Trophoblast cell (in vitro differentiated cells and primary cell): ENCODE results near the gene DDX20.

ENCODE experiments used
- DNase-seq, 2 donors: peaks; one replicate each; pipeline ENCODE4 v3.0.0-alpha.2; 2016
- H2AFZ ChIP-seq: 2 replicates; pipeline ENCODE4 v1.6.1; 2013; ENCODE audit warnings: low read length, moderate library complexity, mild to moderate bottlenecking; ENCODE audit not compliant: insufficient read depth, poor library complexity
- H2AK5ac ChIP-seq: 2 replicates; pipeline ENCODE4 v1.6.1; 2013; ENCODE audit warnings: mild to moderate bottlenecking, low read length
- H2BK120ac ChIP-seq: 2 replicates; pipeline ENCODE4 v1.6.1; 2013; ENCODE audit warnings: low read length, mild to moderate bottlenecking, moderate library complexity; ENCODE audit not compliant: insufficient read depth, poor library complexity
- H2BK12ac ChIP-seq: 2 replicates; pipeline ENCODE4 v1.6.1; 2013; ENCODE audit warnings: mild to moderate bottlenecking, low read length, moderate library complexity
- H2BK5ac ChIP-seq: 2 replicates; pipeline ENCODE4 v1.6.1; 2013; ENCODE audit warnings: low read length, low read depth, moderate library complexity, mild to moderate bottlenecking; ENCODE audit not compliant: poor library complexity
- H3K14ac ChIP-seq: 2 replicates; pipeline ENCODE4 v1.6.1; 2013; ENCODE audit warnings: mild to moderate bottlenecking, low read length
- H3K18ac ChIP-seq: 2 replicates; pipeline ENCODE4 v1.6.1; 2013; ENCODE audit warnings: mild to moderate bottlenecking, low read length
- H3K23ac ChIP-seq: 2 replicates; pipeline ENCODE4 v1.6.1; 2013; ENCODE audit warnings: low read length
- H3K27ac ChIP-seq: 2 replicates; pipeline ENCODE4 v1.5.1; 2013; ENCODE audit warnings: low read depth, mild to moderate bottlenecking, inconsistent platforms, low read length, moderate library complexity
- H3K27me3 ChIP-seq: 2 replicates; pipeline ENCODE4 v1.6.1; 2013; ENCODE audit warnings: inconsistent platforms, mild to moderate bottlenecking, low read length, moderate library complexity; ENCODE audit not compliant: insufficient read depth
- H3K36me3 ChIP-seq, 2 experiments: 1 replicate in 1 of 2; 2 replicates in 1 of 2; pipeline ENCODE4 v1.6.1; 2013; ENCODE audit warnings: low read length in 2 of 2, mild to moderate bottlenecking in 2 of 2, moderate library complexity in 1 of 2; ENCODE audit not compliant: insufficient read depth in 2 of 2, control insufficient read depth in 1 of 2
- H3K4ac ChIP-seq: 2 replicates; pipeline ENCODE4 v1.6.1; 2013; ENCODE audit warnings: low read depth, mild to moderate bottlenecking, low read length, moderate library complexity
- H3K4me1 ChIP-seq, 2 experiments: 1 replicate in 1 of 2; 2 replicates in 1 of 2; pipeline ENCODE4 v1.6.1; 2013; ENCODE audit warnings: low read length in 2 of 2, mild to moderate bottlenecking in 2 of 2, moderate library complexity in 1 of 2; ENCODE audit not compliant: insufficient read depth in 2 of 2, control insufficient read depth in 1 of 2
- H3K4me2 ChIP-seq: 2 replicates; pipeline ENCODE4 v1.6.1; 2013; ENCODE audit warnings: inconsistent platforms, mild to moderate bottlenecking, low read length, moderate library complexity
- H3K4me3 ChIP-seq: 2 replicates; pipeline ENCODE4 v1.5.1; 2013; ENCODE audit warnings: mild to moderate bottlenecking, low read depth, low read length, inconsistent platforms
- H3K79me1 ChIP-seq: one replicate; pipeline ENCODE4 v1.6.1; 2013; ENCODE audit warnings: low read length
- H3K79me2 ChIP-seq: 2 replicates; pipeline ENCODE4 v1.6.1; 2013; ENCODE audit warnings: low read length, mild to moderate bottlenecking; ENCODE audit not compliant: control insufficient read depth, insufficient read depth, poor library complexity
- H3K9ac ChIP-seq: 2 replicates; pipeline ENCODE4 v1.6.1; 2013; ENCODE audit warnings: mild to moderate bottlenecking, low read length
- H3K9me3 ChIP-seq: 2 replicates; pipeline ENCODE4 v1.6.1; 2013; ENCODE audit warnings: low read depth, mild to moderate bottlenecking, control low read depth, inconsistent platforms, low read length; ENCODE audit not compliant: insufficient read depth
- H4K12ac ChIP-seq: 2 replicates; pipeline ENCODE4 v1.6.1; 2013; ENCODE audit warnings: low read depth, mild to moderate bottlenecking, low read length, moderate library complexity
- H4K8ac ChIP-seq: 2 replicates; pipeline ENCODE4 v1.6.1; 2013; ENCODE audit warnings: low read depth, mild to moderate bottlenecking, low read length, moderate library complexity
- H4K91ac ChIP-seq: one replicate; pipeline ENCODE4 v1.6.1; 2013; ENCODE audit warnings: low read depth, mild to moderate bottlenecking, low read length, moderate library complexity
- WGBS: extraction: QIAGEN DNeasy Blood & Tissue Kit; methylation state at CpG from one replicate; pipeline ENCODE4 v1.1.7; 2013; ENCODE audit warnings: missing lambda C conversion rate; ENCODE audit not compliant: insufficient read length, insufficient coverage; ENCODE audit errors: extremely low coverage; 5-methylcytosine and 5-hydroxymethylcytosine counted together

The DDX20 gene

DNA sequence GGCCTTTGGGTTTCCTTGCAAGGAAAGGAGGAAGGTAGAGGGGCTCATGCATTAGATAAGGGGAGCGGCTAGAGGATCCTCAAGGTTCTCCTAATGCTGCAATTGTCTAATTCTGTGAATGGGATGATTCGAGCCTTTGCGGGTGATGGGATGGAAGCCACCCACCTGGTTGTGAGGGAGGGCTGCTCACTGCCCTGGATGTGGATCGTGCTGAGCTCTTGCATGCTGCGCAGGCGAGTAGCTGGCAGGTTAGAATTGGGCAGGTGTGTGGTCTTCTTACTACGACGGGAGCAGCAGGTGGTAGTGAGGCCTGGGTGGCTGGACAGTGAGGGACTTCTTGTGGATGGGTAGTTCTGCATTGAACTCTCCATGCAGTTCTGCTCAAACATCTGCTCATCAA, 21.2 kb downstream of the DDX20 start:
- Histone ChIP-seq H2BK12ac (no peak overlapping the region), H2BK120ac (no peak overlapping the region), H3K79me2 (no peaks in the 10 kb centered on the region), H2BK5ac (no peak overlapping the region), H3K9me3 (no peaks in the 10 kb centered on the region), H2AFZ (no peak overlapping the region), H3K4me2 (no peak overlapping the region), H3K4me3 (no peak overlapping the region), H3K4me1 (peaks cover 8 to 9% of the 10 kb centered on the region in 2 experiments), H4K8ac (no peak overlapping the region), H3K27me3 (no peaks in the 10 kb centered on the region), H2AK5ac (no peak overlapping the region), H3K27ac (no peak overlapping the region), H4K12ac (no peak overlapping the region), H3K9ac (no peak overlapping the region), H3K14ac (no peak overlapping the region), H3K79me1 (no peaks in the 10 kb centered on the region), H3K23ac (no peak overlapping the region), H3K4ac (no peak overlapping the region), H4K91ac (no peak overlapping the region), H3K18ac (no peak overlapping the region), H3K36me3 (no peaks in the 10 kb centered on the region)
- DNase-seq, result no peak
- WGBS, result no CpG with 5 or more reads among the region's 8 CpGs

DNA sequence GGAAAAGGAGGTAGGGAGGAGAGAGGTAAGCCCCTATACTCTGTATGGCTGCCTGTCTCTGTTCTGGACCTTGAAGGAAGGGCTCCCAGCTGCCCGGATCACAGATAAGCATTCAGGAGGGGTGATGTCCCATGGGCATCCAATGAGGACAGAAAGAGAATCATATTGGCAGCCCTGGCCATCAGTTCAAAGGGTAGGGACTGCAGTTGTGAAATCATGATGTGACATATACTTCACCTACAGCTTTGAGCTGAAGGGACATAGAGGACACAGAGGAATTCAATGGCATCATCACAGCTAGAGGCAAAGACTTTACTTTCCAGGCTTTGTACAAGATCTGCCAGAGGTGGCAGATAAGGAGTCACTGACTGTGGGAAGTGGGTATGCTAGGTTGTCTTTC, 21.6 kb downstream of the DDX20 start:
- DNase-seq, result peak in 1 of 2 donors; percentile 25
- Histone ChIP-seq H3K79me1 (no peaks in the 10 kb centered on the region), H3K36me3 (no peaks in the 10 kb centered on the region), H3K23ac (no peak overlapping the region), H3K4me1 (peaks cover 8 to 9% of the 10 kb centered on the region in 2 experiments), H2BK120ac (no peak overlapping the region), H3K27me3 (no peaks in the 10 kb centered on the region), H3K4me3 (no peak overlapping the region), H4K91ac (no peak overlapping the region), H3K18ac (no peak overlapping the region), H2BK5ac (no peak overlapping the region), H3K27ac (no peak overlapping the region), H3K4ac (no peak overlapping the region), H3K79me2 (no peaks in the 10 kb centered on the region), H3K4me2 (no peak overlapping the region), H3K9me3 (no peaks in the 10 kb centered on the region), H3K14ac (no peak overlapping the region), H3K9ac (no peak overlapping the region), H2AK5ac (no peak overlapping the region), H4K12ac (no peak overlapping the region), H4K8ac (no peak overlapping the region), H2AFZ (no peak overlapping the region), H2BK12ac (no peak overlapping the region)
- no CpG with 5 or more reads among the region's 1 CpG for WGBS

DNA sequence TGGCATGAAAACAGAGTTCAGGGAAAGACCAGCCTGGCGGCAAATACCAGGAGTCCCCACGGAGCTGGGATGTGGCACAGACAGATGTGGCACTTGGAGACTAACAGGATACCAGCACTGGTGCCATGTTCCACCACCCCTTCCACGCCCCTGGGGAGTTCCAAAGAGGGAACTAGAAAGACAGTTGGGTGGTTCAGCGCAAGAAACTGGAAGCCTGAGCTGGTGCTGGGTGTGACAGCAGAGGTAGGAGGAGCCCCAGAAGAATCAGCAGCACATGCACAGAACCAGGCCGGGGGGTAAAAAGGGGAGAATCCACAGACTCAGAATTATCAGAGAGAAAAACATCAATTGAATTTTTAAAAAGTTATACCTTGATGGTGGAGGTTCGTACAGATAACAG, 22.4 kb downstream of the DDX20 start:
- Histone ChIP-seq H4K91ac (peak overlapping the region; percentile 11), H2BK5ac (no peak overlapping the region), H4K8ac (peak overlapping the region; percentile 31), H3K14ac (no peak overlapping the region), H3K79me2 (no peaks in the 10 kb centered on the region), H3K4me2 (no peak overlapping the region), H4K12ac (no peak overlapping the region), H3K27me3 (no peaks in the 10 kb centered on the region), H3K9me3 (no peaks in the 10 kb centered on the region), H2AK5ac (no peak overlapping the region), H3K9ac (no peak overlapping the region), H2BK12ac (no peak overlapping the region), H3K4ac (no peak overlapping the region), H3K4me3 (no peak overlapping the region), H3K23ac (no peak overlapping the region), H3K27ac (no peak overlapping the region), H2BK120ac (no peak overlapping the region), H3K36me3 (no peaks in the 10 kb centered on the region), H3K4me1 (peaks cover 8 to 9% of the 10 kb centered on the region in 2 experiments), H3K18ac (no peak overlapping the region), H3K79me1 (no peaks in the 10 kb centered on the region), H2AFZ (no peak overlapping the region)
- peak in 1 of 2 donors; percentile 30 for DNase-seq
- WGBS, result no CpG with 5 or more reads among the region's 6 CpGs

DNA sequence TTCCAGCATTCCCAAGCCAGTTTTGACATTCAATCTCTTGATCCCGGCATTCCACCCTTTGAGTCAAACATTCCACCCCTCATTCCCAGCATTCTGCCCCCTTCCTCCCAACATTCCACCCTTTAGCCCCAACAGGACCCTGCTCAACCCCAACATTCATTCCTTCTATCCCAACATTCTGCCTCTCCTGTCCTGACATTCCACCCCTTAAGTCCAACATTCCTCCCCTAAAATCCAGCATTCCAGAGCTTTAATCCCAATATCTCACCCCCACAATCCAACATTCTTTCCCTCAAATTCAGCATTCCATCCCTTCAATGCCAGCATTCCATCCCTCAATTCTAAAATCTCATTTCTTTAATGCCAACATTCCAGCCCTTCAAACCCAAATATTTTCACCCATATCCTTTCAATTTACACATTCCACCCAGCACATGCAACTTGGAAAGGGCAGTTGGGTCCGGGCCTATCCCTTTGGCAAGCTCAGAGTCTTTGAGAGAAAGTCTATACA, 22.9 kb downstream of the DDX20 start:
- Histone ChIP-seq H4K91ac (no peak overlapping the region), H3K9me3 (no peaks in the 10 kb centered on the region), H3K79me2 (no peaks in the 10 kb centered on the region), H3K4me3 (no peak overlapping the region), H3K79me1 (no peaks in the 10 kb centered on the region), H3K14ac (no peak overlapping the region), H3K4me1 (peaks cover 8 to 9% of the 10 kb centered on the region in 2 experiments), H2AK5ac (no peak overlapping the region), H3K9ac (no peak overlapping the region), H2BK12ac (no peak overlapping the region), H3K36me3 (no peaks in the 10 kb centered on the region), H3K4ac (no peak overlapping the region), H3K27me3 (no peaks in the 10 kb centered on the region), H3K27ac (no peak overlapping the region), H2AFZ (no peak overlapping the region), H3K18ac (no peak overlapping the region), H2BK120ac (no peak overlapping the region), H4K12ac (no peak overlapping the region), H3K23ac (no peak overlapping the region), H4K8ac (no peak overlapping the region), H3K4me2 (no peak overlapping the region), H2BK5ac (no peak overlapping the region)
- no CpG with 5 or more reads among the region's 2 CpGs for WGBS
- DNase-seq, result peak; percentile 18 to 59
